GM19035 (cell line): ENCODE measurements around the gene CASZ1.

Source experiments
- ATAC-seq: cut with Tn5 transposase; IDR thresholded peaks from one replicate; pipeline ENCODE4 v1.9.1; 2021; ENCODE audit not compliant: unreplicated experiment

CASZ1 gene

GRCh38 chr1:10709165-10709564 is 87.3 kb downstream of the CASZ1 start:
- no peak for ATAC-seq

GRCh38 chr1:10708757-10709156 is 87.7 kb downstream of the CASZ1 start:
- ATAC-seq: no peak

GRCh38 chr1:10707208-10707607 is 89.2 kb downstream of the CASZ1 start:
- no peak for ATAC-seq

- ATAC-seq: no peak
Observed at GRCh38 chr1:10706376-10706913, 90.0 kb downstream of the CASZ1 start.

DNA sequence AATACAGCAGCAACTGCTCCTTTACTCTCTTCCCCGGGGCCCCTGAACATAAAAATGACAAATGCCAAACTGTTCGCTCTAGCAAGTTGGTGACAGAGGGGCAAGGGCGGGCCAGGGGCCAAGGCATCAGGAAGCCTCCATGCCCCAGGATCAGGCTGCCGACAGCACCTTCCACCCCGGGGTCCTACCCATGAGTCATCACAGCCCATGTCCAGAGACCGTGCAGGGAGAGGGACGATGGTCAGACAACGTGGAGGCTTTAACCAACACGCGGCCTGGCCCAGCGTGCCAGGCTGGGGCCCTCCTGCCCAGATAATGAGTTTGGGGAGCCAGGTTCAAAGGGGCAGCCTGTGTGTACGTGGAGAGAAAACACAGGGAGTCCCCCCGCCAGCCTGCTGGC is 90.5 kb downstream of the CASZ1 start:
- ATAC-seq: no peak

GRCh38 chr1:10704368-10704882 is 92.0 kb downstream of the CASZ1 start:
- no peak for ATAC-seq

GRCh38 chr1:10703702-10704101 is 92.7 kb downstream of the CASZ1 start:
- ATAC-seq: no peak

DNA sequence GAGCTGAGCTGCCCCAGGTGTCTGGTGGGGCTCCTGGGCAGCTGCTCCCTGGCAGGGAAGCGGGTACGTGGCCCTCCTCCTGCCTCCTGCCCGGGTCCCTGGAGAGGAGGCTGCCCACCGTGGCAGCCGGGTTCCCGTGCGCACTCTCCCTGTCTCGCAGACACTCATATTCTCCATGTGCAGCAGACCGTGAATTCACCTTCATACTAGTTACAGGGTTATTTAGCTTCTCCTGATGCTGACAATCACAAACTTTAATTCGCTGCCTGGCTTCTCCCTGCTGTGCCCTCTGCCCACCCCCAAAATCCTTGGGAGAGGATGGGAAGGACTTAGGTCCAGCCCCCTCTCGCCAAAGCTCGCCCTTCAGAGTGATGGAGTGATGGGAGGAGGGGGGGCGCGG is 95.3 kb downstream of the CASZ1 start:
- ATAC-seq: no peak

GRCh38 chr1:10699470-10699835 is 97.0 kb downstream of the CASZ1 start:
- ATAC-seq: no peak

DNA sequence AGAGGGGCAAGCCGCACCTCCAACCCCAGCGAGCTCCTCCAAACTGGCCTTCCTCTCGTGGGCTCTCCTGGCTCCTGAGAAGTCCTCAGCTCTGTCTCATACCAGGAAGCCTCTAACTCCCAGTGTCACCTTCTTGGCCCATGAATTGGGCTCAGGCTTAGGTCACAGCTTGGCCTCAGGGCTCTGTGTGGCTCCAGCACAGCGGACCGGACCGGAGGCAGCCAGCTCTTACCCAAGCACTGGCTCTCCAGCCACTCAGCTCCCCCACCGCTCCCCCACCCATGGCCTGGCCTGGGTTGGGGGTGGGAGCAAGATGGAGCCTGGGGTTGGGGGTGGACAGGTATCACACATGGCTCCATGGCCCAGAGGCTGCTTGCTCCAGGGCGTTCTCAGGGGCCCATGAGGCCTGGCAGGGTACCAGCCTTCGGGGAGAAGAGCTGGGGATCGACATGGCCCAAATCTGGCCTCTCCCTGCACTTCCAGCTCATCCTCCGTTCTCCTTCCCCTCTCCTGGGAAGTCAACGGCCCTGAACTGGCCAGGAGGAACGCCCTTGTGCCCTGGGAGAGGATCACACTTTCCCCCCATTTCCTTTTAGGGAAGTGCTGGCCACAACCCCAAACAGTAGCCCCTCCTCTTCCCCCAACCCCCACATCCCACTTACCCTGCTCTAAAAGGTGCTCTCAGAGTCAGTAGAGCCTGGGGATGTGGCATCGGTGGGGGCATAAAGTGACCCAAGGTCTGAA is 97.5 kb downstream of the CASZ1 start:
- no peak for ATAC-seq

GRCh38 chr1:10697621-10698160 is 98.8 kb downstream of the CASZ1 start:
- ATAC-seq: no peak

DNA sequence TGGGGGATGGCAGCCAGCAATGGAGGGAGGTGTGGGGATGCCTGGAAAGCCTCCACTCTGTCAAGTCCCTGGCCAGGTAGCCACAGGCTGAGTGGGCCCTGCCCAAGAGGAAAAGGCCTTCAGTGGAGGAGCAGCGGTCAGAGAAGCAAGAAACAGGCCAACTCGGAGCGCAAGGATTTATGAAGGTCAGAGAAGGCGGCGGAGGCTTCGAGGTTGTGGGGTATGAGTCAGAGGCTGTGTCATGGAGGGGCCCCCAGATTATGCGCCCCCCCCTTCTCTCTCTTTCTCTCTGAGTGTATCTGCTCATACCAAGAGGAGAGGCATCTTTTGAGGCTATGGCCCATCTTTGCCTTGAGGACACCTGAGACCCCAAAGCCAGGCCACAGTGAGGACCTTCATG is 99.5 kb downstream of the CASZ1 start:
- ATAC-seq: no peak

DNA sequence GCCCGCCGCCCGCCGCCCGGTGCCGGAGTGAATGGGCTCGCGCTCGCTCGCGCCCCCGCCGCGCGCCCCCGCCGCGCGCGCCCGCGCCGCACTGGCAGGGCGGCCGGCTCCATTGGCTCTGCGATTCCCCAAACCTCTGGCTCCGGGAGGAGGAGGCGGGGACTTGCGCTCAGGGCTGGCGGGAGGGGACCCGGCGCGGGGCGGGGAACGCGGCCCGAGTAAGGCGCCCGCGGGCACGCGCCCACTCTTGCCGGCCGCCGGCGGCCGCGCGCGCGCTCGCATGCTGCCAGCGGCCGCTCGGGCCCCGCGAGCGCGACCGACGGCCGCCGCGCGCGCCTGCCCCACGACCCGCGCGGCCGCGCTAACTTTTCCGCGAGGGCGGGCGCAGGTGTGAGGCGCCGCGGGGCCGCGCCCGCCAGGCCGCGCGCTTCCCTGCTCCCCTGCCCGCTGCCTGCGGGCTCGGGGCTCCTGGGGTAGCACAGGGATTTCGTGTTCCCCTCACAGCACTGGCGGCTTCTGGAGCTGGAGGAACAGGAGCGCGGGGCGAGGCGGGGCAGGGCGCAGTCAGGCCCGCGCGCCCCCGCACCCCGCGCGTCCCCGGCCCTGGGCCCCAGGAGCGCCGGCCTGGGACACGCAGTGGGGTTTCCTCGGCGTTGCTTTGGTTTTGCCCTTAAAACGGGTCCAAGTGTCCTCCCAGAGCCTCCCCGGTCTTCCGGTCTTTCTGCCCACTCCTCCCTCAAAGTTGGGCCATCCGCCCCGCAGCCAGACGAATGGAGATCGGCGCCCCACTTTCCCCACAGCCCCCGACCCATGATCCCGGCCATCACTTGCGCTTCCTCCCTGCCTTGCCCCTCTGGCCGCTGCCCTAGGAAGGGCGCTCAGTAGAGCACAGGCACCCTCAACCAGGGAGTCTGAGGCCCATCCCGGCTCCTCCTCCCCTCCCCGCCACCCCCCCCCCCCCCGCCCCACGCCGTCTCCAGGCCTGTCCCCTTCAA is 101.5 kb downstream of the CASZ1 start:
- peak; percentile 57 for ATAC-seq

DNA sequence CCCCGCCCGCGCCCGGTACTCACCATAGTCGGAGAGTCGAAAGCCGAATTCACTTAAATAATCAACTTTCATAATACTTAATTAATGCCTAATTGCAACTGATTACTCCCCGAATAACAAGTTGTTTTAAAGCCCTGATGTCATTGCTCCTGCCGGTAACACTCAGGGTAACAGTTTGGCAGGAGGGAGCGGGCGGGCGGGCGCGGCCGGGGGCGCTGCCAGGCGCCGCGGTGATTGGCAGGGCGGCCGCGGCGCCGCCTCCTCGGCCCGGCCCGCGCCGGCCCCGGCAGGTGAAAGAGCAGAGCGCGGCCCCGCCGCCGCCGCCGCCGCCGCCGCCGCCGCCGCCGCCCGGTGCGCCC is 102.2 kb downstream of the CASZ1 start:
- peak; percentile 47 for ATAC-seq

DNA sequence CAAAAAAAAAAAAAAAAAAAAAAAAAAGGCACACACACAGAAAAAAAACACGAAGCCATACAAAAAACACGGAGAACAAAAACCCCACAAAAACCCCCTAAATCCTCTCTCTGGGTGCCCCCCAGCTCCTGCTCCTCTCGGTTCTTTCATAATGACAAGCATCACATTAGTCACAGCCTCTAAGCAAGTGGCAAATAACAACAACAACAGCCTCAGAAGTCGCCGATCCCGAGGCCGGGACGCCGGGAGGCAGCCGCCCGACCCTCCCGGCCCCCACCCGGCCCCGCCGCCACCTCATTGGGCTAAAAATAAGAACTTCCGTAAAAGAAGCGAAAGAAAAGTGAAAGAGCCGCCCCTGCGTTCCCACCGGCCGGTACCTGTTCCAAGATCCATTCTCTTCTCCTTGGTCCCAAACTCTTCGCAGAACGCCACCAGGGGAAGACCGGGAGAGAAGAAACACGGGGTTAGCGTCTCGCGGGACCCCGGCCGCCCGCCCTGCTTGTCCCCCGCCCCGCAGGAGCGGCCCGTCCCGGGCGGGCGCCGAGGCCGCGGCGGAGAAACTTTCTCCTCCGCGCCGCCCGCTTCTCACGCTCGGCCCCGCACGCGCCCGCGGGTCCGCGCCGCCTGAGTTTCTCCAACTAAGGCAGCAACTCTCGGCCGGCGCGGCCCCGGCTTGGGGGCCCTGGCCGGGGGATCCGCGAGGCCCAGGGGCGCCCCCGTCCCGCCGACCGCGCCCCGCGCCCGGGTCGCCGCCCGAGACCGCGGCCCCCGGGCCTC is 102.8 kb downstream of the CASZ1 start:
- ATAC-seq: peak; percentile 21

- ATAC-seq: no peak
Observed at GRCh38 chr1:10693152-10693496, 103.3 kb downstream of the CASZ1 start.

DNA sequence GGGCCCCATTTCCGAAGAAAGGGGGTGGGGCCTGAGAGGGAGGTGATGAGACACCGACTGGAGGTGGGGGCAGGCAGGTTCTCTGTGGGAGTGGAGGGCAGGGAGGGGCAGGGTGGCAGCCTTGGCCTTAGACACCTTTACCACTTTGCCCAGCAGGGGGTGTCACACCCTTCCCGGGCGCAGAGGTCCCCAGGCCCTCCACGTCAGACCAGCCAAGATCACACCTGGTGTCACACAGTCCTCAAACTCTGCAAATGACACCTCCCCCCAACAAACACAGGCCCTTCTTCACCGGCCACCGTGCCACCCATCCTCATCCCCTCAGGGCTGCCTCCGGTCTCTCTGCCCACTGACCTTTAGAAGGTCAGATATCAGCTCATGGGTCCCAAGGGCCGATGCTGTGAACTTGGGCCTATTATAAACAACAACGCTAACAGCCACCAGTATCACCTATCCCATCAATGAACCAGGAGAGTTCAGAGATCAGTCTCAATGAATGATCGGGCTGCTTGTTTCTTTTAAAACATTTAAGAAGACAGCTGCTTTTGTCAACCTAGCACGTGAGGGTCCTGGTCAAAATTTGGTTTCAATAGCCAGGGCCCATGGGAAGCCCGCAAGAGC is 103.9 kb downstream of the CASZ1 start:
- ATAC-seq: no peak

GRCh38 chr1:10691740-10692125 is 104.7 kb downstream of the CASZ1 start:
- no peak for ATAC-seq

- ATAC-seq: no peak
Observed at GRCh38 chr1:10691075-10691739, 105.2 kb downstream of the CASZ1 start.

- ATAC-seq: no peak
Observed at GRCh38 chr1:10690484-10690883, 106.0 kb downstream of the CASZ1 start.
